NCI-H226 (cell line): ENCODE results near the gene RABEP2.
"Not testable (repeated sequence)": the region's sequence is repeated elsewhere in the genome, so short reads cannot be mapped to it uniquely, and the experiment has no call there.

Experiments used
- DNase-seq: peaks from one replicate; pipeline ENCODE4 v3.0.0-alpha.2; 2015

Gene RABEP2

GRCh38 chr16:28931801-28932225 is 6.8 kb upstream of the RABEP2 start, which contains the start of gene CD19:
TSS of gene CD19 (plus strand) at chr16:28931971. CDS start at chr16:28932001, 30 bp downstream.
- DNase-seq: no peak

GRCh38 chr16:28930652-28931051 is 5.6 kb upstream of the RABEP2 start:
- no peak for DNase-seq

GRCh38 chr16:28930203-28930602 is 5.2 kb upstream of the RABEP2 start:
- no peak for DNase-seq

- DNase-seq: no peak
Measured at GRCh38 chr16:28927815-28928214, 2.8 kb upstream of the RABEP2 start.

- DNase-seq: not testable (repeated sequence)
Measured at GRCh38 chr16:28926284-28926683, 1.2 kb upstream of the RABEP2 start.

GRCh38 chr16:28925386-28926228 is 569 bp upstream of the RABEP2 start:
- DNase-seq: peak; percentile 74

GRCh38 chr16:28924399-28924761 is 658 bp downstream of the RABEP2 start:
- no peak for DNase-seq

- no peak for DNase-seq
Measured at GRCh38 chr16:28923652-28924398, 1.2 kb downstream of the RABEP2 start.

- DNase-seq: no peak
Measured at GRCh38 chr16:28923231-28923587, 1.8 kb downstream of the RABEP2 start.

- no peak for DNase-seq
Measured at GRCh38 chr16:28918698-28919097, 6.3 kb downstream of the RABEP2 start.

GRCh38 chr16:28917095-28917494 is 7.9 kb downstream of the RABEP2 start:
- no peak for DNase-seq

GRCh38 chr16:28915181-28915580 is 9.9 kb downstream of the RABEP2 start:
- peak; percentile 22 for DNase-seq

GRCh38 chr16:28913946-28914724 is 10.9 kb downstream of the RABEP2 start:
- DNase-seq: no peak

- DNase-seq: no peak
Measured at GRCh38 chr16:28912558-28912957, 12.5 kb downstream of the RABEP2 start.

- DNase-seq: peak; percentile 18
Measured at GRCh38 chr16:28910086-28911031, 14.7 kb downstream of the RABEP2 start.

GRCh38 chr16:28905800-28906372 is 19.2 kb downstream of the RABEP2 start:
- no peak for DNase-seq

- no peak for DNase-seq
Measured at GRCh38 chr16:28905229-28905754, 19.7 kb downstream of the RABEP2 start.

GRCh38 chr16:28904828-28905227 is 20.2 kb downstream of the RABEP2 start:
- no peak for DNase-seq

GRCh38 chr16:28904363-28904762 is 20.7 kb downstream of the RABEP2 start:
- DNase-seq: no peak

GRCh38 chr16:28903344-28904042 is 21.5 kb downstream of the RABEP2 start:
- no peak for DNase-seq

GRCh38 chr16:28902909-28903308 is 22.1 kb downstream of the RABEP2 start:
- DNase-seq: no peak
